MM.1S (cell line): ENCODE data around the gene C19orf67.

Experiments
- EZH2 ChIP-seq: fragments of 300-600 bp; sonication (generic); optimal IDR thresholded peaks from 2 replicates; pipeline ENCODE3; 2017; ENCODE audit warnings: low read depth, mild to moderate bottlenecking, antibody characterized with exemption, low read length, mixed read lengths
- EZH2phosphoT487 ChIP-seq: fragments of 300-600 bp; sonication (generic); IDR thresholded peaks from 2 replicates; pipeline ENCODE4 v1.6.1; 2018; ENCODE audit warnings: antibody characterized with exemption, low read length
- TF ChIP-seq, protein P1 (sequence below): fragments of 300-600 bp; sonication (generic); IDR thresholded peaks from 2 replicates; pipeline ENCODE4 v1.5.1; 2016; ENCODE audit warnings: antibody characterized with exemption, low read length, mixed read lengths

DNA sequence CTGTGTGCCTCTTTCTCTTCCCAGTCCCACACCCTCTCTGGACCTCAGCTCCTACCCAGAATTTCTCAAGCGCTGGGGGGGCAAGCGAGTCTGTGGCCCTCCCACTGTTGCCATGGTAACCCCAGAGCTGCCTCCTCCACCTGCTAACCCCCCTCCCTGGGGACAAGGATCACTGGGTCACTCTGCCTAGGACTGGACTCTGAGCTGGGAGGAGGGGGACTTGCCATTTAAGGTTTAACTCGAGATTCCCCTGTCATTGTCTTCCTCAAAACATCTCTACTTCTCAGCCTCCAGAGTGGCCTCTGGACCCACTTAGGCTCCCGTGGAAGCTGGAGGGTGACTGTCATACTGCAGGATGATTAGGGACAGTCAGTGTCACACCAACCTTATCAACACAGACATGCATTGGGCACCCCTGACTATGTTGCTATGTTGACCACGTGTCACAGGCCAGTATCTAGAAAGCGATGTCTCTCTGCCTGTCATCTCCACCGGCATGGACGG, 25.9 kb downstream of the C19orf67 start:
- TF ChIP-seq, protein P1, sequence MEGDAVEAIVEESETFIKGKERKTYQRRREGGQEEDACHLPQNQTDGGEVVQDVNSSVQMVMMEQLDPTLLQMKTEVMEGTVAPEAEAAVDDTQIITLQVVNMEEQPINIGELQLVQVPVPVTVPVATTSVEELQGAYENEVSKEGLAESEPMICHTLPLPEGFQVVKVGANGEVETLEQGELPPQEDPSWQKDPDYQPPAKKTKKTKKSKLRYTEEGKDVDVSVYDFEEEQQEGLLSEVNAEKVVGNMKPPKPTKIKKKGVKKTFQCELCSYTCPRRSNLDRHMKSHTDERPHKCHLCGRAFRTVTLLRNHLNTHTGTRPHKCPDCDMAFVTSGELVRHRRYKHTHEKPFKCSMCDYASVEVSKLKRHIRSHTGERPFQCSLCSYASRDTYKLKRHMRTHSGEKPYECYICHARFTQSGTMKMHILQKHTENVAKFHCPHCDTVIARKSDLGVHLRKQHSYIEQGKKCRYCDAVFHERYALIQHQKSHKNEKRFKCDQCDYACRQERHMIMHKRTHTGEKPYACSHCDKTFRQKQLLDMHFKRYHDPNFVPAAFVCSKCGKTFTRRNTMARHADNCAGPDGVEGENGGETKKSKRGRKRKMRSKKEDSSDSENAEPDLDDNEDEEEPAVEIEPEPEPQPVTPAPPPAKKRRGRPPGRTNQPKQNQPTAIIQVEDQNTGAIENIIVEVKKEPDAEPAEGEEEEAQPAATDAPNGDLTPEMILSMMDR = no peak
- no peak for TF ChIP-seq EZH2
- no peak for TF ChIP-seq EZH2phosphoT487
